Posterior cingulate gyrus (tissue), 11 donors: ENCODE measurements around the gene SEL1L3.

ENCODE experiments used
- DNase-seq, 10 donors: peaks; one replicate each; pipeline versions ENCODE4 v3.0.0 to v3.0.0-alpha.2; 2020 to 2021; ENCODE audit warnings: mixed read lengths in 3 of 10
- intact Hi-C: fragments of 100-400 bp; cut with DNase I; formaldehyde crosslinking; loops from one replicate; pipeline ENCODE4 v1.15.1; 2023

The SEL1L3 gene

DNA sequence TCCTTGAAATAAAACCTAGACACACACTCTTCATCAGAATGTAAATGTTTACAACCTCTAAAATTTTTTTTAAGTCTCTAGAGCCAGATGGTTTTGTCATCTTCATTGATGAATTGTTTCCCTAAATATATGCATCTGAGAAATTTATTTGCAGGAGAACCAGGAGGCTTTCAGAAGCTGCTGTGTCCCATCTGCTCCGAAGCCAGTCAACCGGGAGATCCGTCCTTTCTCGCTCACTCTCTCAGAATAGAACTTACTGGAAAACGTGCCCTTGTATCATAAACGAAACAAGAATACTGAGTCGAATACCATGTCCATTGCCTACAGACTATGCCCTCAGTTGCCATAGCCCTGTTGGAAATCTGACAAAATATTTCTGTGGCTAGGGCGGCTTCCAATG, 103.7 kb downstream of the SEL1L3 start:
- intact Hi-C loops, result no loop called here
- no peak for DNase-seq

DNA sequence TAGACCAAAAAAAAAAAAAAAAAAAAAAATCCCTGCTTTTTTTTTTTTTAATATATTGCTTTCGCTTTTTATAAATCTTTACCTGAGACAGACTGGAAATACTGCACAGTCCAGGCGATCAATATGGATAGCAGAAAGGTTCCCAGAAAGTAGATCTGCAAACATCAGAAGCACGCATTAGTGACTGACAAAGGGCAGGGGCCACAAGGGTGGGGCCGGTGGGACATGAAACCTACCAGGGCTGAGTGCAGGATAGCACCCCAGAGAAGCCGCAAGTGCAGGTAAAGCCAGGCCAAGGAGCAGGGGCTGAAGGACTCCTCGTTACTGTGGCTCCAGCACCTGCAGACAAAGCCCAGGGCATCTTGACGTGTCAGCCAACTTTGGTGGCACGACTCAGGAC, 105.3 kb downstream of the SEL1L3 start:
- DNase-seq, result no peak
- intact Hi-C loops, result no loop called here

DNA sequence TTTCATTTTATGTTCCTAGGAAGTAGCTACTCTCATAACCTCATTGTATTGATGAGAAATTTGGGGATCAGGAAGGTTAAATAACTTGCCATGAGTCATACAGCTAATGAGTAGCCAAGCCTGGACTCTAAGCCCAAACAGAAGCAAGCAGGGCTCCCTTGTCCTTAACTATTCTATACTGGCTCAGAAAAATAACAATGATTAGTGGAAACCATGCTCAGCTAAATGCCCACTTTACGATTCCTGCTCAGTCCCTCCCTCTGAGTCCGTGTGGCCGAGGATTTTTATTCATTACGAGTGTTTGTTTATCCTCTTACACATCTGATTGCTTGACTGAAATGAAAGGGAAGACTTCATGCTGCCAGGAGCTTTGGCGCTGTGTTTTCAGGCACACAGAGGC, 106.3 kb downstream of the SEL1L3 start:
- DNase-seq, result no peak
- intact Hi-C loops, result no loop called here

DNA sequence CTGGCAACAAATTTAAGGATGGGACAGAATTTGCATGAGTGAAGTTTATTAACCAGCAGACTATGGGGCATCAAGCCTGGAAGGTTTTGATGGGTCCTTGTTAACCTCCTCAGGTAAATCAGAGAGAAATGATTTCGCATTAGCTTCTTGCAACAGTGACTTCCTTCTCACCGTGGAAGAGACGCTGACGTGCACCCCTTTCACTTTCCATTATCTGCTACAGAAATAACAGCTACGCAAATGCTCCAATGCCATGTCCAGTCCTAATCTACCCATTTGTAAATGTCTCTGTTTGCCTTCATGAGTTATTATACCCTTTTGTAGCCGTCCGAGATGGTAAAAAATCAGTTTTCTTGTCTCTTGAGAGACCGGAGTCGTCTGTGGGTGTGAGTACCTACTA, 106.9 kb downstream of the SEL1L3 start:
- no peak for DNase-seq
- intact Hi-C loops, result no loop called here

DNA sequence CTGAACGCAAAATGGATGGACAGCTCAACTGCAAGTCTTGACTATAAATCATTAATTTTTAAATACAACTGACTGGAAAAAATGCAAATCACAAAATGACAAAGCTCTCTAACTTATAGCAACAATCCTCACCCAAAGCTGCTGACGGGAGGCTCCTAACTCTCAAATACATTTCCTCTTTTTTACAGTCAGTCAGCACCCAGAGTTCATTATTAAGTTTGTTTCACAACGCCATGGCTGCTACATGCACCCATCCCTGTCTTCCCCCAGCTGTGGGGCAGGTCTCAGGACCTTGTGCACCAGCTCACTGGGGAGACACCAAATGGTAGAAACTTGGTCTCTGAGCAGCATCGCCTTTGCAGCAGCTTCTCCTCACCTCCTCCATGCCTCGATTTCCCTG, 109.5 kb downstream of the SEL1L3 start:
- no peak for DNase-seq
- intact Hi-C loops, result no loop called here

DNA sequence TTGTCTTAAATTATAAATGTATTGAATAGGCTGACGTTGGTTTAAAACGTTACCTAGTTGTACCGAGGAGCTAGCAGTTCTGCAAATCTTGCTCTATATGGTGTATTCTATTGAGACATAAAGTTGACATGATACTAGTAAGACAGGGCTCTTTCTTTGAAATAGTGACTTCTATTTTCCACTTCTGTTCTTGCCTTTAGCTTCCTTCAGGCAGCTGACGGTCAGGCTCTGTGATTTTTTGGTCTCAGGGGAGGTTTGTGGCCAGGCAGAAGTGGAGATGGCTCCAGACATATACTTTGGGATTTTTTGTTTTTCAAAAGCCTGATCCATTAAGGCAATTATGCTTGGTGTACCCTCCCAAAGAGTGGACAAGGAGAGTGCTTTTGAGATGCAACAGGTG, 111.9 kb downstream of the SEL1L3 start:
- DNase-seq, result no peak
- intact Hi-C loops, result no loop called here

DNA sequence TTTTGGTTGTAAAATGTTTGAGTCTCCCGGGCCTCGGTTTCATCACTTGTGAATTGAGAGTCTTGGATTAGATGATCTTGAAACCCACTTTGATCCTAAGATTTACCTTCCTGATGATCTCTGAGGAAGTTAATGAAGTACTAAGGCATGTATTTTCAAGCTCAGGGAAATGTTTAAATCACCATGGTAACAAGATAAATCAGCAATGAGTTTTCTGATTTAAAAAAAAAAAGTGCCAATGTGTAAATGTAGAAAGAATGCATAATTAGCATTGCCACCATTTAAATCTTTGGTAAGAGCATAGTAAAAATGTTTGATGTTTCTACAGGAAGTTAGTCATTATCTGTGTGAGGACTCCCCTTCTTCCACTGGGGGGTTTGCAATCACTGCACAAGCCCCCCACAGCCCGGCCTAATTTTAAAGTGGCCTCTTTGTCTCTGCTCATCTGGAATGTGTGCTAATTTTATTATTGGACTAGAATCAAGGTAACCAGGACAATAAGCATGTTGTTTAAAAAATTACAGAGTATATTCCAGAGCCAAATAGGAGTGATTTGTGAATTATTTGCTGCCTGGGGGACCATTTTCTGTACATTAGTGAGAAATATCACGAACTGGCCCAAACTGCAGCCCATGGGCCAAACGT, 113.5 kb downstream of the SEL1L3 start:
- no peak for DNase-seq
- intact Hi-C loops, result no loop called here

DNA sequence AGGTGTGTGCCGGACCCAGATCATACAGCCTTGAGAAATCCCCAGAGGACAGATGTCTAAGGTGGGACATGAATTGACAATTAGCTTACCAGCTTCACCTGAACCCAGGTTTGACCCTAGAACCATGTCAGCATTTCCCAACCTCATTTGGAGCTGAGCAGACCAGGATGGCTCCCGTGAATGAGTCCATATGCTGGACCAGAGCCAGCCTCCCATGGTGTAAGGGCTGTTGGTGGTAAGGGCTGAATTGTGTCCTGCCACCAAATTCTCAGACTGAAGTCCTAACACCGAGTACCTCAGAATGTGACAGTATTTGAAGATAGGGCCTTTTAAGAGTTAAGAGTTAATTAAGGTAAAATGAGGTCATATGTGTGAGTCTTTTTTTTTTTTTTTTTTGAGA, 118.8 kb downstream of the SEL1L3 start:
- intact Hi-C loops, result no loop called here
- no peak for DNase-seq

DNA sequence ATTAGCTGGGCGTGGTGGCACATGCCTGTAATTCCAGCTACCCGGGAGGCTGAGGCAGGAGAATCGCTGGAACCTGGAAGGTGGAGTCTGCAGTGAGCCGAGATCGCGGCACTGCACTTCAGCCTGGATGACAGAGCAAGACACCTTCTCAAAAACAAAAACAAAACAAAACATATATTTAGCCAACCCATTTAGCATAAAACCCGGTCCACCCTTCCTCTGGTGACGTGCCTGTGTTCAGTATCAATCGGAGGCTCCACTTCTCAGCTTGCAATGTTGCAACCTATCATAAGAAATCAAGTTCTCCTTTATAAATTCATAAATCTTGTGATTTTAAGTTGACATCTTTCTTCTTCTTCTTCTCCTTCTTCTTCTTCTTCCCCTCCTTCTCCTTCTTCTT, 133.2 kb downstream of the SEL1L3 start:
- intact Hi-C loops, result no loop called here
- no peak for DNase-seq

DNA sequence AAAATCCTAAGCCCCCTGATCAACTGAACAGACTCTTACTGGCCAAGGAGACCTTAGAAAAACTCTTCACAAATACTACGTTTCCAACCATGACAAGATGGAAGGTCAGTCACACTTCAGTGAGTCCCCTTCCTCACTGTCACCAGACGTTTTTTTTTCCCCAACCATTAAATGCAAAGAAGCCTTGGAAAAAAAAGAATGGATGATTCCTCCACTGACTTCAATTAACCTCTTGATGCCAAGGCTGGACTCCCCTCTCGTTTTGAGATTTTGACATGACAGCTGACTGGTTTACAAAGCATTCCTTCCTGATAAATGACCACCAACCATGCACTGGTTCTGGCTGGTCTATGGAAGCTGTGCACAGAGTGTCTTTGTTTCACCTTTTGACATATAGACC, 133.9 kb downstream of the SEL1L3 start:
- intact Hi-C loops, result no loop called here
- no peak for DNase-seq

DNA sequence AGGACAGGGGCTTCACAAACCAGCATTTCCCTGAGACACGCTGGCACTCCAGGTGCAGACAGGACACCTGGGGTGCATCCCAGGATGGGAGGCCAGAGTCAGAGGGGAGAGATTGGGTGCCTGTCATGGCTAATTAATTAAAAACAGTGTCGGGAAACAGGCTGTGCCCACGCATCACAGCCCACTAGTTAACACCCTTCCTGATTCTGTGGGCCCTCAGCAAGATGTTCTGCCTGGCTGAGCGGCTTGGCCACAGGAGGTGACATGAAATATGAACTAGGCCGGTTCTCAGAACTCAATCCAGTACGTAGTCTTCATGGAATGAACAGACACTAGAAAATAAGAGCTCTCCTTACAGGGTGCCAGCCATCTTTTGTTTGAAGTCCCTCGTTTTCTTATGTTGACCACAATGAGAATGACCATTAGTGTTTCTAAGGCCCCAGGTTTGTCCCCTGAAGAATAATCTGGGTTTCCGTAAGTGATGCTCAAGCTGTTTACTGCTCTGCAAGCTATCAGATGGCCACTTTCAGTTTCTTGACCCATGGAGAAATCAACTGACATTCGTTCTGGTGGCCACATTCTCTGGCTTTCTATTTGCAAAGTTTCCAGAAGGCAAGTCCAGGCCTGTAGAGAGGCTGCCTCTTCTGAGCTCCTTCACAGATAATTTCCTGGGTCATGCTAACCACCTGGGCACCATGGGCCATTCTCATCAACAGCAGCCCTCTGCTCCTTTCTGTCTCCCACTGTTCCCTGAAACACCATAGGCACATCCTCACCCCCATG, 134.9 kb downstream of the SEL1L3 start:
- DNase-seq, result no peak

DNA sequence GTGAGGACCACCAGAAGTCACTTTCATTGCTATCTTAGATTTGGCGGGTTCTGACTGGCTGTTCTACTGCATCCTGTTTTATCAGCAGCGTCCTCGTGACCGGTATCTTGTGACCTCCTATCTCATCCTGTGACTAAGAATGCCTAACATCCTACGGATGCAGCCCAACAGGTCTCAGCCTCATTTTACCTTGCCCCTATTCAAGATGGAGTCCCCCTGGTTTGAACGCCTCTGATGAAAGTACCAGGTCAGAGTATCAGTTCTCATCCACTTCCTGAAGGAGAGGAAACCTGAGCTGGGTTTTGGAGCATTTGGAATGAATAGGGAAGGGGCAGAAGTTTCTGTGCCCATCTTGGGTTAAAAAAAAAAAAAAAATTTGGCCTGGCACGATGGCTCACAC, 136.9 kb downstream of the SEL1L3 start:
- no peak for DNase-seq
- intact Hi-C loops, result no loop called here

More for the DNA sequence above, 134.9 kb downstream of the SEL1L3 start:
- intact Hi-C loops, result no loop called here

DNA sequence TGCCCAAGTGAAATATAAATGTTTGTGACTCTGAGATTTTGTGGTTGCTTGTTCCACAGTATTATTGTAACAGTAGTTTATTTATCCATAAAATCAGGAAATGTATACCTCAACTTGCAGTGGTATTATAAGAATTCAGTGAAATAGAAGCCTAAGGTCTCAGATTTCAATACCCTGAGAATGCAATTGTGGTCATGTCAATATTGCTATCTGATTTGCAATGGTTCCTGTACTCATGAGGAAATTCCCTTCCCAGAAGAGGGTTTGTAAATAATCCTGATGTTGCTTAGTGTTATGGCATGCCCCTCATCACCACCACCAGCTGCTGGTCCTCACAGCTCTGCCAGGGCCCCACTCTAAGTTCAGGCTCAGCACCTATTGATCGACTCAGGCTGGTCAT, 139.4 kb downstream of the SEL1L3 start:
- DNase-seq, result no peak
- intact Hi-C loops, result no loop called here

DNA sequence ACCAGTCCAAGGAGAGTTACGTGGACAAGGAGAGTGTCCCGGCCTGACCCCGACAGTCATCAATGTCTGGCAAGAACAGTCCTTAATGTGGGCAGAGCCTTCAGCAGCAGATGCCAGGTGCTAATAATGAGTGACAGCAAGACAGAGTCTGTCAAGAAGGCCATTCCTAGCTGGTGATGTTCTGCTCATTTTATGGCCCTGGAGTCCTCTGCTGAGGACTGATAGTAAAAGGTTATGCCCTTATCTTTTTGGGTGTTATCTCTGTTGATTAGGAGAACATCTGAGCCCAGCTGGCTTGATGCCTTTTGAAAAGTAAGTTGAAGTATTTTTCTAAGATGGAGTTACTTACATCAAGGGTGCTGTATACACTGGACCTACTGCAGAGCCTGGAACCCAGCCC, 139.8 kb downstream of the SEL1L3 start:
- DNase-seq, result no peak

DNA sequence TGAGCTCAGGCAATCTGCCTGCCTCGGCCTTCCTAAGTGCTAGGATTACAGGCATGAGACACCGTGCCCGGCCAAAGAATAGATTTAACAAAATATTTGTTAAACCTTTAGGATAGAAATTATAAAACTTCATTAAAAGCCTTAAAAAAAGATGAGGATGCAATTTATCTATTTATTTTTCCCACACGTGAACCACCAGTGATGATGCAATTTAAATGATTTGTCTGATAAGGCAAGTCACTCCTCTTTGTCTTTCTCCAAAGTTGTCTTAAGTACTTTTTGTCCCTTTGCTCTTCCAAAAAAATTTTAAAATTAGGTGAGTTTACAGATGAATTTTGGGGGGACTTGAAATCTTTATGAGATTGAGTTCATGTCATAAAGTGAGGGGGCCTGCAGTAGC, 149.0 kb downstream of the SEL1L3 start:
- intact Hi-C loops, result no loop called here

More for the DNA sequence above, 139.8 kb downstream of the SEL1L3 start:
- intact Hi-C loops, result no loop called here

DNA sequence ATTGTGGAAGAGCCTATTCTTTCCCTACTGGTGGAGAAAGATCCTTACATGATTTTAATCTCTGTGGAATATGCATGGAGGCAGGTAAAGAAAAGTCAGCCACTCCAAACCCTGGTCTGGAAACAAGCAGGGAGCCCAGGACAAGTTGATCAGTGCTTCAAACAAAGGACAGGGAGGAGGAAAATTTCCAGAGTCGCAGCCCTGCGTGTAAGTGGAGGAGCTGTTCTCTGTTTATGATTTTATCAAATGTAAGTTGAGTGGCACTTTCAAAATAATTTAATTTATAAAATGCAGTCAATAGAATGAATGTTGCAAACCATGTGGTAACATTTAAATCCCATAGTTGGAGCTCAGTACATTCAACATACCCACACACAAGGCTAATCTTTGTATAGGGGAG, 150.2 kb downstream of the SEL1L3 start:
- intact Hi-C loops, result no loop called here
- no peak for DNase-seq

More for the DNA sequence above, 149.0 kb downstream of the SEL1L3 start:
- DNase-seq, result no peak

DNA sequence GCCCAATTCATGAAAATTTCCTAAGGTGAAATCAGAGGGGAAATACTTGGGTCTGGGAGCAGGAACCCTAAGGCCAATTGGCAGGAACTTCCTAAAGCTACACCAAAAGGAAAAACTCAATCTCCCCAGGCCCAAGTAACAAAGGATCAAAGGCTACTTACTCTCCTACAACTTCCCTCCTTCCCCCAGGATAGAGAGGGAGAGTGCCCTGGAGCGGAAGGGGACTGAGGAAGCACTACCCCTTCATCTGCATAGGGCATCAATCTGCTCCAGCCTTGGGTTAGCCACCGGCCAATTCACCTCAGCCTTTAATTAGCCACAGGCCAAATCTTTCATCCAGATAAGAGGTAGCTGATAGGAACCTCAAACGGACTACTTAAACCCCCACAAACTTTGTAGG, 152.2 kb downstream of the SEL1L3 start:
- DNase-seq, result no peak
- intact Hi-C loops, result no loop called here

DNA sequence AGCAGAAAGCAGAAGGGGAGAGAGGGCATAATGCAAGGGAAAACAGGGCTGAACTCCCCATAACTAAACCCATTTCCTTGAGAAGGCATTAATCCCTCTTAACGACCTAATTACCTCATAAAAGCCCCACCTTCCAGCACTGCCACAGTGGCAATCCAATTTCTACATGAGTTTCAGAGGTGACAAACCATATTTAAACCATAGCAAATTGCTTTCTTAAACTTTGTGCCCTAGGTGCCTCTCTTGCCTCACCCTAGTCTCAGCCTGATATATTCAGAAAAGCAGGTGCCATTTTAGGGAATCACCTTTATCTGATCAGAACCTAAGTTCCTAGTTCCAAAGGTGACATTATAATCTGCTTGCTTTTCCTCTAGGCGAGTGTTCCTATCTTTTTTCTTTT, 158.3 kb downstream of the SEL1L3 start:
- intact Hi-C loops, result no loop called here
- DNase-seq, result no peak

DNA sequence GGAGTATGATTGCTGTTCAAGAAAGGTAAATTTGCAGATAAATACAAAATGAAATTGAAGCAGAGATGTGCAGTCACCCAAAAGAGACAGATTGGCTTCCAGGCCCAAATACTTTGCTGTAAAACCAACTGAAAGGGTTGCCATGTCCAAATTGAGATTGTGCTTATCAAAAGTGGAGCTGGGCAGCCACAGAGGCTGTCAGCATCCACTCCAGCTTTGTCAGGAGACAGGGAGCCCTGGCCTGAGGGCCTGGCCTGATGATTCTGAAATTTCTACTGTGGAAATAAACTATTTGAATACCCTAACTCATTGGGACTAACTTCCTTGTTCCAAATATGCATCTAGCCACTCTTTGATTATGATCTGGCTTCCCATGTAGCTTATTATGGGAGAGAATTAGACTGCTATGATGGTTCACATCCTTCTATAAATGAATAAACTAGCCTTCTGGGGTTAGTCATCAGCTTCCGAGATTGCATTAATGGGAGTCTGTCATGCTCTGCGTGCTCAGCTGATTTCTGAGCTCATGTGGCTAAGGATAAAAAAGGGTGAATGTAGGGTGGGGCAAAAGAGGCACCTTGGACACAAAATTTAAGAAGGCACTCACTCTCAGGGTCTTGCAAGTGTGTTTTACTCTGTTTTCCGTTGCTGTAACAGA, 158.9 kb downstream of the SEL1L3 start:
- intact Hi-C loops, result no loop called here
- no peak for DNase-seq

DNA sequence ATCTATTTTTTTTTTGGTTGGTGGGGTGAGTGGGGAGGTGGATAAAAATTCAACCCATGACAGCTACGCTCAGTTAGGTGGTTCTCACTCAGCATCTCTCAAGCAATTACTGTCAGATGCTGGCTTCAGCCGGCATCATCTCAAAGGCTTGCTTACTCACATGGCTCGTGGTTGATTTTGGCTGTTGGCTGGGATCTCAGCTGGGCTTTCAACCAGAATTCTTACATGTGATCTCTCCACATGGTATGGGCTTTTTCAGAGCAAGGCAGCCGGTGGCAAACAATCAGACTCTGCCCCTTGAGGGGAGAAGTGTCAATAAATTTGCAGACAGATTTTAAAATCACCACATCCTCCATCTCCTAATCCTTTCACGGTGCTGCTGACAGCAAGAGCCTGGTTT, 159.9 kb downstream of the SEL1L3 start:
- intact Hi-C loops, result no loop called here
- DNase-seq, result peak in 9 of 10 donors; percentile 14 to 91 (median 31)

DNA sequence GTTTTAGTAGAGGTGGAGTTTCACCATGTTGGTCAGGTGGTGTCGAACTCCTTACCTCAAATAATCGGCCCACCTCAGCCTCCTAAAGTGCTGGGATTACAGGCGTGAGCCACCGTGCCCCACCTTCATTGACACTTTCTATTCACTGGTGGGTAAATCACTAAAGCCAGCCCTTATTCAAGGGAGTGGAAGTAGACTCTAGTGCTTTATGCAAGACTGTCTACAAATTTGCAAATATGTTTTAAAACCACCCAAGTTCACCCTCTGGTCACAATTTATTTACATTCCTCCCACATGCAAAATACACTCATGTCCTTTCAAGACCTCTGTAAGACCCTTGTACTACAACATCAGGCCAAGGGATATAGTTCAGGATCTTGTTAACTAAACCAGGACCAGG, 162.1 kb downstream of the SEL1L3 start:
- DNase-seq, result no peak
- intact Hi-C loops, result no loop called here

DNA sequence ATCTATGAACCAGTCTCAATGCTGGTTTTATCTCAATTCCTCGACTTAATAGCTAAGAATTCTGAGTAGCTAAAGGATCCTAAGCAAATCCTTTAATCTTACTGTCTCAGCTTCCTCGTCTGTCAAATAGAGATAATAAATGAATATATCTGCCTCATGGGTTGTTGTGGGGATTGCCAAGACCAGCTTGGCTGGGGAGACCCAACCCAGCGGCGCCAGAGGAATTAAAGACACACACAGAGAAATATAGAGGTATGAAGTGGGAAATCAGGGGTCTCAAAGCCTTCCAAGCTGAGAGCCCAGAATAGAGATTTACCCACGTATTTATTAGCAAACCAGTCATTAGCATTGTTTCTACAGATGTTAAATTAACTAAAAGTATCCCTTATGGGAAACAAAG, 165.3 kb downstream of the SEL1L3 start:
- no peak for DNase-seq
- intact Hi-C loops, result no loop called here
